NCI-H1092 treated with DMSO at 0.1 percent for 48 hours (cell line): Measurements from ENCODE around the gene CORO2B.
A peak's percentile ranks its signal among the peaks of the same experiment; 100 is the strongest.

ENCODE experiments used
- DNase-seq: peaks from one replicate; lab custom pipeline; 2025; lab: John Stamatoyannopoulos, UW

Gene CORO2B

GRCh38 chr15:68578980-68579935 is at the start of gene CORO2B:
Gene CORO2B (plus strand): TSS chr15:68578993. CDS start chr15:68579263, 270 bp downstream.
- DNase-seq = peak; percentile 38

GRCh38 chr15:68531387-68532179 is 47.2 kb upstream of the CORO2B start:
- no peak for DNase-seq

GRCh38 chr15:68536331-68537095 is 42.3 kb upstream of the CORO2B start:
- no peak for DNase-seq

DNA sequence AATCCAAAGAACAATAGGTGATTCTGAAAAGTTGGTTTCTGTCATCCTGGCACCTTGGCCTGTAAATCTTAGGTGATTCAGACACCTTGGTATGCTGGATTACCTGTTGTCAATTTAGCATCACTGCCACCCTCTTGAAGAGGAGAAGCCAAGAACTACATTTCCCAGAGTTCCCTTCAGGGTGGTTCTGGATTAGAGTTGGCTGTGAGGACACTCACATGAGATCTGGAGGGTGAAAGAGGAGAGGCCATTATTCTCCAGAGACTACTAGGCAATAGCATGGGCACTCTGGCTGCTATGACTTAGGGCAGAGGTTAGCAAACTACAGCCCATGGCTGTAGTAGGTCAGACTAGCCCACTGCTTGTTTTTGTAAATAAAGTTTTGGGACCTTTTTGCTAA is 41.7 kb upstream of the CORO2B start:
- no peak for DNase-seq

DNA sequence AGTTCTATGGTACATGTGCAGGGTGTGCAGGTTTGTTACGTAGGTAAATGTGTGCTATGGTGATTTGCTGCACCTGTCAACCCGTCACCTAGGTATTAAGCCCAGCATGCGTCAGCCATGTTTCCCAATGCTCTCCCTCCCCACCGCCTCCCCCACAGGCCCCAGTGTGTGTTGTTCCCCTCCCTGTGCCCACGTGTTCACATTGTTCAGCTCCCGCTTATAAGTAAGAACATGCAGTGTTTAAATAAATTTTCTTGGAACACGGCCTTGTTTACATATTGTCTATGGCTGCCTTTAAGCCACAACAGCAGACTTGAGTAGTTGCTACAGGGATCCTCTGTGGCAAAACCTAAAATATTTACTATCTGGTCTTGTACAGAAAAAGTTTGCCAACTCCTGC is 41.3 kb upstream of the CORO2B start:
- no peak for DNase-seq

DNA sequence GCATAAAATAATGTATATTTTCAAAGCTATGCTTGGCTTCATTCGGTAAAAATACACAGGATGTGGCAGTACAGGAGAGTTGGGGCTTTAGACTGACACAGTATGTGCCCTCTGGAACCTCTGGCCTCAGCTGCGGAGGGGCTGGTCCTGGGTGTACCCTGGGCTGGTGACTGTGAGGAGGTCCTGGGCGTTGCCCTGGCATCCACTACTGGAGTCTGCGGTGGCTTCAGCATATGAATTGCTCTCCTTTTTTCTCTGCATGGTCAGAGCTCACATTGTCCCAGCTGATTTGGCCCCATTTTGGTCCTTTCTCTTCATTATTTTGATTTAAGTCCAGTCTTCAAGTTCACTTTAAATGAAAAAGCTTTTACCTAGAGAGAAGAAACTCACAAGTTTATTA is 40.5 kb upstream of the CORO2B start:
- DNase-seq = no peak

GRCh38 chr15:68541743-68542142 is 37.0 kb upstream of the CORO2B start:
- DNase-seq = no peak

- no peak for DNase-seq
These were observed 36.4 kb upstream of the CORO2B start for GRCh38 chr15:68542348-68542747.

DNA sequence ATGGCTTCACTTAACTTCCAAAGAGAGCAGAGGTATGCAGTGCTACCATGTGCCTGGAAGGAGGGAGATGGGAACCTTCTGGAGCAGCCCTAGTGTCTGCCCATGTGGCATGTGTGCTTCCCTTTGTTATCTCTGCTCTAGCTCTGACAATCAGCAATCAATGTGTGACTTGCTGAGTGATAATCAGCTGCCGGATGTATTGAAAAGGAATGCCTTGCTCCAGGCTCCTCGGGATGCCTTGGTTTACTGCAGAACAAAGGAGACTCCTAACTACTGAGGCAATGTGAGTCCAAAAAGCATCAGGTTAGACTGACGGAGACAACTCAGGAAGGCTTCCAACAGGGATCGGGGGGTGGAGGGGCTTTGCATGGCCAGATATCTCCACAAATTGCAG is 36.0 kb upstream of the CORO2B start:
- DNase-seq = no peak

GRCh38 chr15:68543165-68544008 is 35.4 kb upstream of the CORO2B start:
- DNase-seq = no peak

DNA sequence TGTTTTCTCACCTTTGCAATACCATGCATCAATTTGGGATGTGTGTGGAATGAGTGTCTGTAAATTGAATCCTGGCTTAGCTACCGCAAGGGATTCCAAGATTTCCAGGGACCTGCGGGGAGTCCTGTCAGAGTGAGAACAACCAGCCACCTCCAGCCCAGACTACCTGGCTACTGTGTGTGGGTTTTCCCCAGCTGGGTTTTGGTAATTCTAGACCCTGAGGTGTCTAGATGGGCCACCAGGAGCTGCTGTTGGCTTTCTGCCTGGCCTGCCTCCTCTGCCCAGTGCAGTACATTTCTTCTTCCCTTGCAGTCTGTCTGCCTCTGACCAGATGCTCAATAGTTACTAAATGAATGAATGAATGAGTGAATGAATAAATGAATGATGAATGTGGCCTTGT is 32.5 kb upstream of the CORO2B start:
- DNase-seq = no peak

GRCh38 chr15:68548364-68548763 is 30.4 kb upstream of the CORO2B start:
- no peak for DNase-seq

DNA sequence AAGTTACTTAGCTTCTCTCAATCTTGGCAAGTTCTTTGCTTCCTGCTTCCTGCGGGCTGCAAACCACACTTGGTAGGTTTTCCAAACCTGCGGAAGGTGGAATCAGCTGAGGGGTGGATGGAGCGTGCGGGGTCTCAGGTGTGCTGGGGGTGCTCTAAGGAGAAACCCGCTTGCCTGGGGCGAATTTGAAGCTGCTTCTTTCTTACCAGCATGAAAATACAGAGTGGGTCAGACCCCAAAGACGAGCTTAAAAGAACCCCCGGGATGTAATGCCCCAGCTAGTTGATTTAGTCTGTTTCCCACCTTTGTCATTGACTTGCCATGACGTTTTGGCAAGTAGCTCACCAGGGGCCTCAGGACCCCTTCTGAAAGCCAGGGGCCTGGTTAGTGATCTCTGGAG is 28.8 kb upstream of the CORO2B start:
- DNase-seq = no peak

- peak; percentile 38 for DNase-seq
These were observed 28.1 kb upstream of the CORO2B start for GRCh38 chr15:68550498-68551295.

DNA sequence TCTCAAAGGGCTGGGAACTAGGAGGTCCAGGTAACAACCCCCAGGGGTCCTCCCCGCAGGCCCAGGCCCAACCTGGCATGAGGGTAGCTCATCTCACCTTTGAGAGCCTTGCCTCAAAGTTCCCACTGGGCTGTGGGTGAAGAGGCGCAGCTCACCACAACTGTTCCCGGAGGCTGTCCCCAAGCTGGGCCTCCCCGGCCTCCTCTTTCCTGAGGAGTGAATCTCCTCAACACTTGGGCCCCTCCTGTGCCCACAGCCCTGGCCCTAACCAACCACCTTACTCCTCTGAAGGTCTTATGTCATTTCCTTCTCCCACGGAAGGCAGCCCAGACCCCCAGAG is 27.5 kb upstream of the CORO2B start:
- DNase-seq = no peak

- no peak for DNase-seq
These were observed 26.4 kb upstream of the CORO2B start for GRCh38 chr15:68552344-68552743.

- DNase-seq = no peak
These were observed 26.0 kb upstream of the CORO2B start for GRCh38 chr15:68552773-68553172.

GRCh38 chr15:68553314-68553993 is 25.3 kb upstream of the CORO2B start:
- no peak for DNase-seq

DNA sequence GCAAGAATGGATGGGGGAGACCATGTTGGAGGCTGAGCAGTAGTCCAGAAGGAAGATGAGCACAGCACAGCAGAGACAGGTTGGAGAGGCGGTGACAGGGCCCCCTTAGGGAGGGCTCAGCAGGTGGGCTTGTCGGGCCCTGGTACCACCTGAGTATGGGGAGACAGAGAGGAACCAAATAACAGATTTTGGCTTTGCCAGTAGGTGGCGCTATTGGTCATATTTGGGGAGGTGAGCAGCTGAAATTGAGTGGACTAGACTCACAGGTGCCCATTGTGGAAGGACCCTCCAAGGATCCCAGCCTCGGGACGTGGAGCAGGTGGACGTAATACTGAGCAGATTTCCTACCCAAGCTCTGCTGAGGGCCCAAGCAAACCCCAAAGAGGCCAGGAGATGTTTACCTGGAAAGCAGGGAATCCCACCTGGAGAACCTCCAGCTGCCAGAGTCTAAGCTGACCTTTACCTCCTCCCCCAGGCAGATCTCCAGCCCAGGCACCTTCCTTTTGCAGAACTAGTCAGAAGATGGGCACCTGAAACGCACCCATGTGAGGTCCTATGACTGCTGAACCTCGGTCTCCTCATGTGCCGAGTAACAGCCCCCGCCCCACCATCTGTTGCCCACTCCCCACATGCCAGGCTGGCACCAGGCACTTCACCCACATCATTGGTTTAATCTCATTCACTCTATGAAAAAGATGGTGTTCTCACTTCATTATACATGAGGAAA is 24.6 kb upstream of the CORO2B start:
- peak; percentile 39 for DNase-seq
